ENCODE results near the gene TTC9C.
A peak's percentile ranks its signal among the peaks of the same experiment; 100 is the strongest.

The TTC9C gene

DNA sequence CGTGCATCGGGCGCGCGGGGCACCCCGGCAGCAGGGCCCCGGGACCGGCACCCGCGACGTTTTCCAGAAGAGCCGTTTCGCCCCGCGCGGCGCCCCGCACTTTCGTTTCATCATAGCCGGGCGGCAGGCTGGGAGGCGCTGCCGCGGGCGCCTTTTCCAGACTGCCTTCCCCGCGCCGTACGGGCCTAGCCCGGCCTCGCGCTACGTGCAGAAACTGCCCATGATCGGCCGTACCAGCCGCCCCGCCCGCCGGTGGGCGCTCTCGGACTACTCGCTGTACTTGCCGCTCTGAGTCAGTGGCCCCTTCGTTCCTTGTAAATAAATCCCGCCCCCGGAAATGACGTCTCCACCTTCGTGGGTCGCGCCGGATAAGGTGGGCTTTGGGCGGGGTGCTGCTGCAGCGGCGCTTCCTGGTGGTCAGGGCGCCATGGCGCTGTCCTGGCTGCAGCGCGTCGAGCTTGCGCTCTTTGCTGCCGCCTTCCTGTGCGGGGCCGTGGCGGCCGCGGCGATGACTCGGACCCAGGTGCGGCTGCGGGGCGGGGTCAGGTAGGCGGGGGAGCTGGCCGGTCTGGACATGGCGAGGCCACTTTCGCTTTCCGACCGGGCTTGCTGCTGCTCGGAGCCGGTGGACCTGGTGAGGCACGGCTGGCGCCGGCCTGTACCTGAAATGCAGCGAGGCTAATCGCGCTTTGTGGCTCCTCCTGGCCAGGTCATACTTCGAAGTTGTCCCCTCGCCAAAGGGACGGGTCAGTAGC, 58.9 kb downstream of the TTC9C start, which contains the start of gene TMEM179B:
Gene TMEM179B (plus strand): TSS at position 398 of the 755 bp plus-strand sequence. CDS start 30 bp downstream, at position 428.
- H3K4me3 Mint-ChIP-seq = peak within 1 kb of the TSS; percentile 89
- H3K4me1 Mint-ChIP-seq (ENCODE audit: low read depth) = peaks cover 41% of the 10 kb centered on the region
- peak within 1 kb of the TSS; percentile 92 for H3K27ac Mint-ChIP-seq
- H3K27me3 Mint-ChIP-seq = no peaks in the 10 kb centered on the region
- H3K36me3 Mint-ChIP-seq = peaks cover 3% of the 10 kb centered on the region
- H3K9me3 Mint-ChIP-seq (ENCODE audit: low read depth) = no peaks in the 10 kb centered on the region

All from activated naive CD8-positive, alpha-beta T cell (primary cell).